AG04449 (cell line): ENCODE measurements around the gene GNPAT.

Experiments used
- CTCF ChIA-PET: fragments of 350-600 bp; formaldehyde crosslinking; extraction: SDS; loops from one replicate; lab custom pipeline; 2021; ENCODE audit warnings: antibody characterized with exemption; lab: Yijun Ruan, JAX
- POLR2A ChIA-PET: fragments of 400-600, 350-600 bp; formaldehyde crosslinking; extraction: SDS; loops from one replicate; lab custom pipeline; 2020; ENCODE audit warnings: antibody characterized with exemption, inconsistent platforms; lab: Yijun Ruan, JAX
- DNase-seq: peaks from one replicate; pipeline ENCODE4 v3.0.0-alpha.2; 2010; ENCODE audit warnings: low read depth, low spot score
- H3K4me3 ChIP-seq: 2 replicates; pipeline ENCODE4 v1.5.1; 2011; ENCODE audit warnings: low read depth, mild to moderate bottlenecking, control low read depth, low read length
- TF ChIP-seq, protein P1 (sequence below): IDR thresholded peaks from one replicate; pipeline ENCODE4 v1.5.1; 2011; ENCODE audit warnings: mild to moderate bottlenecking, moderate library complexity, low read length, control low read depth, inconsistent platforms; ENCODE audit not compliant: insufficient read depth; ENCODE audit errors: missing control alignments

The GNPAT gene

DNA sequence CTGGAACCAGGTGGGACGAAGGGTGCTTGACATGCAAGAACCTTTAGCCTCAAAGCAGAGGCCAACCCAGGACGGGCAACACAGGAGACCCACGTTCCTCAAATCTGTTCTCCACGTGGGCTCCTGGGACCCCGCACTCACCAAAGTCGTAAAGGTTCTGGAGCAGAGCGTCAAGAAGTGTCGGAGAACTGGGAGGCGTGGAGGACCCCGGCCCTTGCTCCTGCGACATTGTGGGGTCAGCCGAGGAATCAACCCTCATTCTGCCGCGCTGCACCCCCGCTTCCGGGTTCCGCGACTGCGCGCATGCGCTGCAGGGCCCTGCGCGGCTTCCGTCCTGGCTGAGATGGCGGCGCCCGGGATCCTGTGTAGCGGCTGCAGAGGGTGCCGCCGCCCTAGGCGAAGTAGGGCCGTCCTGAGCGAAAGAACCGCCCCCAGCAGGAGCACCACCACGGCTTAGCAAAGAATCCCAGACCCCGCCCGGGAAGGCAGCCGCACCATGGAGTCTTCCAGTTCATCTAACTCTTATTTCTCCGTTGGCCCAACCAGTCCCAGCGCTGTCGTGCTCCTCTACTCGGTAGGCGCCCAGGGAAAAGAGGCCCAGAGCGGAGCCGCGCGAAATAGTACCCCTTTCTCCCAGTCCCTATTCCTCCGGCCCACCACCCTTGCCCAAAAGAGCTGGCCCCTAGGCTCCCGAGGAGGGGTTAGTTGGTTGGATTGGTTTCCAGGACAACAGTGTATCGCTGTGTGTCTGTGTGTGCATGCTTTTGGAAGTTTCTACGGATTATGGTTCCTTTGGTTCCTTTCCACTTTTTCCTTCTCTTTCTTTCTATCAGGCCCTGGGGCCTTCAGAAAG, at the start of gene GNPAT:
Gene GNPAT (plus strand): TSS at position 330 of the 853 bp plus-strand sequence. CDS start 167 bp downstream, at position 497.
- no peak for DNase-seq
- TF ChIP-seq, protein P1, sequence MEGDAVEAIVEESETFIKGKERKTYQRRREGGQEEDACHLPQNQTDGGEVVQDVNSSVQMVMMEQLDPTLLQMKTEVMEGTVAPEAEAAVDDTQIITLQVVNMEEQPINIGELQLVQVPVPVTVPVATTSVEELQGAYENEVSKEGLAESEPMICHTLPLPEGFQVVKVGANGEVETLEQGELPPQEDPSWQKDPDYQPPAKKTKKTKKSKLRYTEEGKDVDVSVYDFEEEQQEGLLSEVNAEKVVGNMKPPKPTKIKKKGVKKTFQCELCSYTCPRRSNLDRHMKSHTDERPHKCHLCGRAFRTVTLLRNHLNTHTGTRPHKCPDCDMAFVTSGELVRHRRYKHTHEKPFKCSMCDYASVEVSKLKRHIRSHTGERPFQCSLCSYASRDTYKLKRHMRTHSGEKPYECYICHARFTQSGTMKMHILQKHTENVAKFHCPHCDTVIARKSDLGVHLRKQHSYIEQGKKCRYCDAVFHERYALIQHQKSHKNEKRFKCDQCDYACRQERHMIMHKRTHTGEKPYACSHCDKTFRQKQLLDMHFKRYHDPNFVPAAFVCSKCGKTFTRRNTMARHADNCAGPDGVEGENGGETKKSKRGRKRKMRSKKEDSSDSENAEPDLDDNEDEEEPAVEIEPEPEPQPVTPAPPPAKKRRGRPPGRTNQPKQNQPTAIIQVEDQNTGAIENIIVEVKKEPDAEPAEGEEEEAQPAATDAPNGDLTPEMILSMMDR = no peak
- CTCF ChIA-PET = interaction anchor here (0.9 to 1.6 kb wide), 3 partner anchors 10 to 326 kb away, joined by 3 to 6 read pairs (median 3); no protein-coding TSS in a partner anchor
- H3K4me3 ChIP-seq = peak within 1 kb of the TSS; percentile 91
- POLR2A ChIA-PET = no interaction called here

DNA sequence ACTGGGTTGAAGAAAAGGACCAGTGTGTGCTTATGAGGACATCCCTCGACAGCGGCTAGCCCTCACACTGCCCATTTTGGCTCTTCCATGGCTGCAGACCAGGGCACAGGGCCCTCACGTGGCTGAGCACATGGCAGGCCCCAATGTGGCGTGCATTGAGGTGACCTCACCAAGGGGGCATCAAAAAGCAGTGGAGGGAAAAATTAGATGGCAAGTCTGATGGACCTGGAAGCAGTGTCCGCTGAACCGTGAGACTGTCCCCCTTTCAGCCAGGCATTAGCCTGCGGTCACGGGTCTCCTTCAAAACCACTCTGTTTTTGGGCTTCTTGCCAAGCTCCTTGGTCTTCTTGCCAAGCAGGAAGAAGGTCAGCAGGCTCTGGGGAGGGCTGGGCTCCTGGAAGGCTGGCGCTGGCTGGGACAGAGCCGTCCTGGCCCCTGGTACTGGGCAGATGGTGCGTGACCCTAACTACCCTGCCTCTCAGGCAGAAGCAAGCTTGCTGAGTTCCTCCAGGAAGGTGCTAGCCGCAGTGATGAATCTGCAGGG, 48.3 kb upstream of the GNPAT start:
- no peak overlapping the region for H3K4me3 ChIP-seq
- TF ChIP-seq, protein P1 = no peak
- no peak for DNase-seq
- POLR2A ChIA-PET = no interaction called here
- CTCF ChIA-PET = interaction anchor here (1.2 kb wide), 1 partner anchor 15 kb away, joined by 3 read pairs; no protein-coding TSS in a partner anchor

DNA sequence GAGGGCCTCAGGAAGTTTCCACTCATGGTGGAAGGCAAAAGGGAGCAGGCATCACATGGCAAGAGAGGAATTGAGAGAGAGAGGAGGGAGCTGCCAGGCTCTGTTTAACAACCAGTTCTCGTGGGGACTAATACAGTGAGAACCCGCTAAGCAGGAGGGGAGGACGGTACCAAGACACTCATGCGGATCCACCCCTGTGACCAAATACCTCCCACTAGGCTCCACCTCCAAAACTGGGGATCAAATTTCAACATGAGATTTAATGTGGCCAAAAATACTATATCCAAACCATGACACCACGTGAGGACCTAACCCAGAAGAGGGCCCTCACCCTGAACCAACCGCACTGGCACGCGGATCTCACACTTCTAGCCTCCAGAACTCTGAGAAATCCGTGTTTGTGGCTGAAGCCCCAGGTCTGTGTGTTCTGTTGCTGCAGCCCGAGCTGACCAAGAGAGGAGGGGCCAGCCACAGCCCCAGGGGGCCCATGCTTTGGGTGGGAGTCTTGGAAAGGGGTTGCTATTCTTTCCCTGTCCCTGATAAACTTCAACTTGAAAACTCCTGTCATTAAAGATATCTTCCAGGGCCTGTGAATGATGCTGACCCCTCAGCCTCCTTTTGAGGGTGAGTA, 47.2 kb upstream of the GNPAT start:
- ChIA-PET CTCF (interaction anchor here (1.7 kb wide), 1 partner anchor 17 kb away, joined by 6 read pairs; no protein-coding TSS in a partner anchor), POLR2A (no interaction called here)
- DNase-seq = no peak
- H3K4me3 ChIP-seq = no peak overlapping the region
- TF ChIP-seq, protein P1 = no peak

DNA sequence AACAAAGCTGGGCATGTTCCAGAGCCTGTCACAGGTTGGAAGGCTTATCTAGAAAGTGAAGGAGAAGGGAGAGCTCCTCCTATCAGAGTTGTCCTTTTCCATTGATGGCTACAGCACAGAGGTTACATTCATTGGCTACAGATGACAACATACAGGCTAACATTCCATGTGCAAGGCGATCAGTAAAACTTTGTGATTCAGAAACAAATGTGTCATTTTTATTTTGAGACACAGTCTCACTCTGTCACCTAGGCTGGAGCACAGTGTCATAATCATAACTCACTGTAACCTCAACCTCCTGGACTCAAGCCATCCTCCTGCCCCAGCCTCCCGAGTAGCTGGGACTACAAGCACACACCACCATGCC, 46.6 kb upstream of the GNPAT start:
- TF ChIP-seq, protein P1 = no peak
- CTCF ChIA-PET = interaction anchor here (1.7 kb wide), 1 partner anchor 17 kb away, joined by 6 read pairs; no protein-coding TSS in a partner anchor
- POLR2A ChIA-PET = no interaction called here
- no peak for DNase-seq
- H3K4me3 ChIP-seq = no peak overlapping the region

DNA sequence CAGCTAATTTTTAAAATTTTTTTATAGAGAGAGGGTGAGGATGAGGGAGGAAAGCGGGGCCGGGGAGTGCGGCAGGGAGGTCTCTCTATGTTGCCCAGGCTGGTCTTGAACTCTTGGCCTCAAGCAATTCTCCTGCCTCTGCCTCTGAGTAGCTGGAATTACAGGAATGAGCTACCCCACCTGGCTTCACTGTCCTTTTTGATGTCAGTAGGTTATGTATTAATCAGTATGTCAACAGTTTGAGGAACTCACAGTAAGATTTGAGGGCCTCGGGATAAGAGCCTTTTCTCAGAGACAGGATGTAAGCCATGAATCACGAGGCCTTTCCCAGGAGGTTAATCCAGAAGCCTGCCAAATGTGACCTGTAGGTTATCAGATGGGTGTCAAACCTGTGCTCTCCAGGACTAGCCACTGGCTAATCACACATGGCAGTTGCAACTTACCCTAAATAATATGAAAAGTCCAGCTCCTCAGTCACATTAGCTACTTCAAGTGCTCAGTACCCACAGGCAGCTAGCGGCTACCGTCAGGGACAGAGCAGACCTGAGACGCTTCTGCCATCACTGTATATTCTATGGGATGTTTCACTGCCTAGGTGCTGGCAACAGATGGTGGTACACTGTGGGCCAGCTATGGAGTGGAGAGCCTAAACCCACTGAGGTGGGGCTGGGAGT, 46.0 kb upstream of the GNPAT start:
- POLR2A ChIA-PET = no interaction called here
- no peak for DNase-seq
- TF ChIP-seq, protein P1 = no peak
- CTCF ChIA-PET = interaction anchor here (1.7 kb wide), 1 partner anchor 16 kb away, joined by 6 read pairs; no protein-coding TSS in a partner anchor
- H3K4me3 ChIP-seq = no peak overlapping the region
